NK-92 (cell line): ENCODE measurements around the gene ARHGEF11.

Experiments used
- DNase-seq: peaks from one replicate; lab custom pipeline; 2025; ENCODE audit not compliant: unreplicated experiment; lab: John Stamatoyannopoulos, UW

ARHGEF11 gene

DNA sequence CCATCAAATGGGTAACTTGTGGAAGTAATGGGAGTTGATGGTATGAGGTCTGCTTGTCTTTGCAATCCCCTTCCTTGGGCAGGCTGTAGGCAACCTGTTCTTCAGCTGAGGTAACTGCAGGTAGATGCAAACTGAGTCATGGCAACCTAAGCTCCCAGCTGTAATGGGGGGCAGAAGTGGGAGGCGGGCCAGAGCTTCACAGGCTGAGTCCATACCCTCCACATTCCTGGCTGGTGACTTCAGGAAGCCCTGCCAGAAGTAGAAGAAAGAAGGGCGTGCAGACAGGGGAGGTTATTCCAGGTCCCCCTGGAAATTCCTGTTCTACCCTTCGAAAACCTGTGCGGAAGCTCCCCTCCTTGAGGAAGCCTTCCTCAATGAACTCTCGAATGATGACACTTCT is 44.9 kb downstream of the ARHGEF11 start:
- no peak for DNase-seq

DNA sequence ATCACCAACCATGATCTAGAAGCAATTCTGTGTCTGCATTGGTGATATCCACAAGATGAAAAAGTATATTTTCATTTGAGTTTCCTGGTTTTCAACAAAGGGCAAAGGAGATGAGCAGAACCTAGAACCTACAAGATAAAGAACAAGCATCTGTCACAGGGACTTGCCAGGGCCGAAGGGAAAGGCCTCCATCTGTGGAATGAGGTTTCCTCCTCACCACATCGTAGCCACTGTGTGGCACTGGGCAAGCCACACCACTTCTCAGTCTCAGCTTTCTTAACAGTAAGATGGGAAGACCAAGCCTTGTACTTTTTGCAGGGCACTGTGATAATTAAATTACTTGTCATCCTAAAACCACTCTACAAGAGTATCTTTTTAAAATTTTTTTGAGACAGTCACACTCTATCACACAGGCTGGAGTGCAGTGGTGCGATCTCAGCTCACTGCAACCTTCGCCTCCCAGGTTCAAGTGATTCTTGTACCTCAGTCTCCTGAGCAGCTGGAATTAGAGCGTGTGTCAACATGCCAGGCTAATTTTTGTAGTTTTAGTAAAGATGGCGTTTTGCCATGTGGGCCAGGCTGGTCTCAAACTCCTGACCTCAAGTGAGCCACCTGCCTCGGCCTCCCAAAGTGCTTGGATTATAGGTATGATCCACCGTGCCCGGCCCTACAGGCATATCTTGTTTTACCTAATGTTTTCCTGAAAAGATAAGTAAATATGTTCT is 45.8 kb downstream of the ARHGEF11 start:
- no peak for DNase-seq

DNA sequence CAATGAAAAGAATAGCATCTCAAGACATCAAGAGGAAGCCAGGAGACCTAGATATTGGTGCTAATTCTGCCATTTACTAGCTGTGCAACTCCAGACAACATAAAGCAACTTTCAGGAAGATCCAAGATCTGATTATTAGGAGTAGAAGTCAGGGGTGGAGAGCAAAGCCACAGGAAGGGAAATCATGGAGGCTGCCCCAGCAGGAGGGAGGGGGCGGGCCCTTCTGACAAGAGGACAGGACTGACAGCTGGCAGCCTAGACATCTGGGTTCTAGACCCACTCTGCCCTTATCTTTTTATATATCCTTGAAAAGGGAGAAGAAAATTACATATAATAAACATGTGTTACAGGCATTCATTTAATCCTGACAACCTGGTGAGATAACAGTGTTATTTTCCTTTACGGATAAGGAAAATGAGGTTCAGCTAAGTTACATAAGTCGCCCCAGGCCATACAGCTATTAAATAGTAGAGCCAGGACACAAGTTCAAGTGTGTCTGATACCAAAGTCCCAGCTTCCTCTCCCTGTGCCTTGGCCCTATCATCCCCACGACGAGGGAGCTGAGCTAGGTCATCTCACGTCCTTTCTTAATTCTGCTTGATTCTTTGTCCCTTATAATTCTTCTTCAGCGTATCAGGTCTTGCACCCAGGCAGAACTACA is 46.6 kb downstream of the ARHGEF11 start:
- no peak for DNase-seq

DNA sequence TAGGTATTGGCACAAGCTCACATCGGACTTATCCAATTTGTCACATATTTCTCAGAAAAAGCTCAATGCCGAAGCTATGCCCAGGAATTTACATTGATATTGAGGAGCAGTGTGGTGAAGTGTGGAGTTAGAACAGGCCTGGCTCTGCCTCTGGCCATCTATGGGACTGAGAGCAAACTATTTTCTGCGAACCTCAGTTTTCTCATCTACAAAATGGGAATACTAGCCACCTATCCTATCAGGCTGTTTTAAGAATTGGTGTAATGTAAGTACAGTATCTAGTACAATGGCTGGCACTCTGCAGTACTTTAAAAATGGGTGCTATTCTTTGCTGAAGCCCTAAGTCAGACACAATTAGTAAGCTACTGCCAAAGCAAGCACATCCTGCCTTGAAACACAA is 47.2 kb downstream of the ARHGEF11 start:
- DNase-seq: no peak

DNA sequence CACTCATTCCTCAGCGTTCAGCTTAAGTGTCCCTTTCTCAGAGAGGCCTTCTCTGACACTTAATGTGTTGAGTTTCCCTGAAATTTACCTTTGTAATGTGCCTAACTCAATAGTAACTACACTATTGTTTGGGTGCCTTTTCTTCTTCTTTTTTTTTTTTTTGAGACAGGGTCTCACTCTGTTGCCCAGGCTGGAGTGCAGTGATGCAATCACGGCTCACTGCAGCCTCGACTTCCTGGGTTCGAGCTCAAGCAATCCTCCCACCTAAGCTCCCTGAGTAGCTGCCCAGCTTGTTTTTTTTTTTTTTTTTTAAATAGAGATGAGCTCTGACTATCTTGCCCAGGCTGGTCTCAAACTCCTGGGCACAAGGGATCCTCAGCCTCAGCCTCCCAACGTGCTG is 50.1 kb downstream of the ARHGEF11 start:
- no peak for DNase-seq

DNA sequence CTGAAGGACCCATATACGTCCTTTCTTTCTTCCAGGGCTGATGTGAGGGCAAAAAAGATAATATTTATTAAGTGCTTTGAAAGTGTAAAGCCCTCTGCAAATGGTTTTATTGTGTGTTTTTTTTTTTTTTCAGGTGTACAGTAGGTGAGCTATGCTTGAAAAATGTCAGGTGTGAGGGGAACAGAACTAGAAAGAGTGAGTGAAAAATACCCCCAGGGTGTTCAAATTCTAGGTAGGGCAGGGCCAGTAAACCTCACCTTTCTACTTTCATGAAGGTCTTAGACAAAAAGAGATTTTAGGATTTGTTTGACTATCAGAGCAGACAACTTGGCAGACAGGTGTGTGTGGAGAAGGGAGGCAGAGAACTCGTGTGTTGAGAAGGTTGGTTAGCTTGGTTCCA is 51.3 kb downstream of the ARHGEF11 start:
- no peak for DNase-seq

DNA sequence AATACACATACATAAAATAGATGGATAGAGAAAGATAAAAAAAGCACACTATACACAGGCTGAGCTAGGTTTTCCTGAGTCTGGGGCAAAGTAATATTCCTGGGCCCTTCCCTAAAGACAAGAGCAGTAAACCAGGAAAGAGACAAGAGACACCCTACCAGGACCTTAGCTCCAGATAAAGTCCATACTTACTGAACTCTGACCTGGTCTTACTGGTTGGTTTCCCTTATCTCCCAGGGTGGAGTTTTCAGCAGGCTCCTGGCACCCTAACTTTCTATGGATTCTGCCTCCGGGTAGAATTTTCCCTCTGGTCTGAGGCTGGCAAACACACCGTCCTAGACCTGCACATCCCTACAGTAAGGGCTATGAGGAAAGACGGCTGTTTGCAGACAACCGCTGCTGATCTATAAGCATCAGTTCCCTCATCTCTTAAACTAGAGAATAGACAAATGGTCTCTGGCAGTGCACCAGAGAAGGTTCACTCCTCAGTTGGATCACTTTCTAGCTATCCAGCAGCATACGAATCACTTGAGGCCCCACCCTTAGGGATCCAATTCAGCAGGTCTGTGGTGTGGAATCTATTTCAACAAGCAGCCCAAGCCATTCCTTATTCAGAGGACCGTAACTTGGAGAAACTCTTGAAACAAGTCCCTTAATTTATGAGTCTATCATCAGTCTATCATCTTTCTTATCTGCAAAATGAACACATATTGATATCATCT is 52.0 kb downstream of the ARHGEF11 start:
- DNase-seq: no peak

DNA sequence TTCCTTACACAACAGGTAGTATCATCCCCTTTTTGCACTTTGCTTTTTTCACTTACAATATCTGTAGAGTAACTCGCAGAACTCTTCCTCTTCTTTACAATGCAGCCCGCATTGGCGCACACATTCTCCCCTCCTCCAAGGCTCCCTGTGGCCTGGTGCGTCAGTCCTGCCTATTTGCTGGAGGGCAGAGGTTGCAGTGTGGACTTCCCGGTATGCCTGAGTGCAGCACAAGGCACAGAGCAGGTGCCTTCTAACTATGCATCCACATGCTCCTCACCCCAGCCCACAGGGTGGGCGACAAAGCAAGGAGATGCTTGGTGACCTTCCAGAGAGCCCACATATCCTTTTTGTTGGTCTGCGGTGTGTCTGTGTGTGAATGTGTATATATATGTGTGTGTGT is 53.3 kb downstream of the ARHGEF11 start:
- DNase-seq: no peak

DNA sequence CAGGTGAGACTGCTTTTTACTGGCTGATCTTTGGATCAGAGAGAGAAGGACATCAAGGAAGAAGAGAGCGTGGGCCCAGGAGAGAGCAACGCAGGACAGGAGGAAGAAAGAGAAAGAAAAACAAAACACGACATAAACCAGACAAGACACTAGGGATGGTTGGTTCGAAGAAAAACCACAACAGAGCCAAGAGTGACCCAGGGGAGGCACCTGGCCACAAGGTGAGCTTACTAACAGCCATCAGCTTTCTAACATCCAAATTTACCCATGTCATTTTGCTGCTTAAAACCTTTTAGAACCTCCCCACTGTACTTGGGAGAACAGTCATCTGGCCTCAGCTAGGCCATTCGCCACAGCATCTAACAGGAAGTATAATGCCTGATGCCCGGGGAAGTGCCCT is 57.8 kb downstream of the ARHGEF11 start:
- DNase-seq: no peak

DNA sequence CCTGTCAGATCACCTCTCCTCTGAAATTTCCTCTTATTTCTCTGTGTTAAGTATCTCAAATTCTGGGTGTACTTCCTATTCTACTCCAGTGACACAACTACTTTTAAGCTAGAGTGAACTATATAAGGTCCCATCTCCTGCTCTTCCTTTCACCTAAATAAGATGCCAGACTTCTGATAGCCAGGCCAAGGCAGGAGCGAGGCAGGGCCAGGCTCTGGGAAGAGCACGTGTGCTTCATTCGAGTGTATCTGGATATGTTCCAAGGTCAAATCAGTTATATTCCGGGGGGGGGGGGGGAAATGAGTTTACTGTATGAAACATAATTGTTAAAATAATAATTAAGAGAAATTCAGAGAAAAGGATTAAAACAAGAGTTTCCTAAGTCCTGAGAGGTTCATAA is 65.0 kb downstream of the ARHGEF11 start:
- no peak for DNase-seq

DNA sequence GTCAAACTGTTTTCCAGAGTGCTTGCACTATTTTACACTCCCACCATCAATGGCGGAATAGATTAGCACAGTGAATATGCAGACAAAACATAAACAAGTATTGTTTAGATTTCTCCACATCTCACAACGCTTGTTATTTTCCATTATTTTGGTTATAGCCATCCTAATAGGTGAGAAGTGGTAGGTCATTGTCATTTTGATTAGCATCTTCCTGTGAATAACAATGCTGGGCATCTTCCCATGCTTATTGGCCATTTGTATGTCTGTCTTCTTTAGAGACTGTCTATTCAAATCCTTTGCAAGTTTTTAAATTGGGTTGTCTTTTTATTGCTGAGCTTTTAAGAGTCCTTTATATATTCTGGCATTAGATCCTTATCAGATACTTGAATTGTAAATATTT is 70.5 kb downstream of the ARHGEF11 start:
- DNase-seq: no peak

DNA sequence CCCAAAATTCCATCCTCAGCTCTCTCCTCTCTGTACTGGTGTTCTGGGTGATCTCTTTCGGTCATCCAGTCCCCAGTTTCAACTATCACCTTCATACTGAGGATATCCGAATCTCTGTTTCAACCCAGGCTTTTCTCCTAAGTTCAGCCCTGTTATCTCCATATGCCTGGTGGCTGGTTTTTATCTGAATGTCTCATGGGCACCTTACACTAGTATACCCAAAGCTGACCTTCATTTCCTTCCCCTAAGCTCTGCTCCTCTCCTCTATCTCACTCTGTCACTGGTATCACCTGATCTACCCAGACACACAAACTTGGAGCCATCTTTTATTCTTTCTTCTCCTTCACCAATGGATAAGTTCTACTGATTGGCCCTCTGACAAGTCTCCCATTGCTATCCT is 72.1 kb downstream of the ARHGEF11 start:
- DNase-seq: no peak

DNA sequence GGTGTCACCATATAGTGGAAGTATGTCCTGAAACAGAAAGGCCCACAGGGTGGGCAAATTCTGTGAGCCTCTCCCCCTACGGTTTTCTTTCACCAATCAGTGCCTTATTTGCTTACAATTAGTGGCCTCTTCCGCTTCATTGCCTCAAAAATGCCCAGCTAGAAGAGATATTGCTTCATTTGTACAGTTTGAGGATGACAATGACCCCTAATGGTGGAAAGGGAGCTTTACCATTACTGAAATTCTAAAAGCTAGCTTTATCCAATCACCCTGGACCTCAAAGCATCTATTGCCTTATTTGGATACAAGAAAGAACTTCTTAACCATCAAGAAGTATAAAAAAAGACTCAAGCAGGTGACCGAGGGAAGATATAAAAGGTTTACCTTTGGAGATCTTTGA is 75.5 kb downstream of the ARHGEF11 start:
- DNase-seq: no peak

DNA sequence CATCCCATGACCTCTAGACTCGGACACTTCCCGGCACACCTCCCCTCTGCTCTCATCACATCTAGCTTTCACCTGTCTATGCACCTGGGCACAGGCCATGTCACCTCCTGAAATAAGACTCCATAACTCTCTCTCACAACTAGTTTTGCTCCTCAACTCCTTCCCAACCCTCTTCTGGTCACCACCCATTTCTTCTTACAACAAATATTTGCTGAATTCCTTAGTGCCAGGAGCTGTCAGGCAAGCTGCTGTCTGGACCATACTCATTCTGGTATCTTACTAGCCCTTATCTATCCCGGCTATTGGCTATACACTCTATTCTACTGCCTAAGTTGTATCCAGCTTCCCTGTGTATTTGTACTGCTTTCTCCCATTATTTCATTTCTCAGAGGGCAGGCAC is 76.0 kb downstream of the ARHGEF11 start:
- DNase-seq: no peak

DNA sequence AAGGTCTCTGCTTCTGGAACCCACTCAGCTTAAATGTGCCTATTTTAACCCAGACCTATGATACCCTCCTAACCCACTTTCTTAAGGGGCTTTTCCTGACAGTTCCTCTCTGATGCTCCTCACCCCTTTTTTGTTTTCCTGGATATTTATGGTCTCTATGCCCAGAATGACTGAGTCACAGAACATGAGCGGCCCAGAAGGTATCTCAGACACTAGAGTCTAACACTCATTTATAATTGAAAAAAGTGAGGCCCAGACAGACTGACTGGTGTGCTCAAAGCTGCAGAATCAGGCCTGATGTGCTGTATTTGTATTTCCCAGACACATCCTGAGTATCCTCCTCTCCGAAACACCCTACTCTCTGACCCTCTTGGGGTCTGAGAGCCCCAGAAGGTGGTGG is 81.1 kb downstream of the ARHGEF11 start:
- DNase-seq: no peak

DNA sequence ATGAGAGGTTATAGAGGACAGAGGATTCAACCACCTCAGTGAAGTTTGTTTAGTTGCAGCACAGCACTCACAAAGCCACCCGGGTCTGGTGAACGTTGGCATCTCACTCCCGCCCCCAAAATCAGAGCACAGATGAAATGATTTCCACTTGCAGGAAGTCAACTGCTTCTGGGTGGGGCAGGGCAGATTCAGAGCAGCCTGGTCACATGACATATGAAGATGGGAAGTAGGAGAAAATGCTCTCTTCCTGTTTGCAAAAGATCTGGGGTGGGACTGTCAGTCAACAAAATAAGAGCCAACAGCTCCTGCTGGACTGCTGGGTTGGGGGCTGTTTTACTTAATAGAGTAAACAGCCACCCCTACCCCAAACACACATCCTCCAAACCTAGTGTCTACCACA is 81.9 kb downstream of the ARHGEF11 start:
- DNase-seq: no peak

DNA sequence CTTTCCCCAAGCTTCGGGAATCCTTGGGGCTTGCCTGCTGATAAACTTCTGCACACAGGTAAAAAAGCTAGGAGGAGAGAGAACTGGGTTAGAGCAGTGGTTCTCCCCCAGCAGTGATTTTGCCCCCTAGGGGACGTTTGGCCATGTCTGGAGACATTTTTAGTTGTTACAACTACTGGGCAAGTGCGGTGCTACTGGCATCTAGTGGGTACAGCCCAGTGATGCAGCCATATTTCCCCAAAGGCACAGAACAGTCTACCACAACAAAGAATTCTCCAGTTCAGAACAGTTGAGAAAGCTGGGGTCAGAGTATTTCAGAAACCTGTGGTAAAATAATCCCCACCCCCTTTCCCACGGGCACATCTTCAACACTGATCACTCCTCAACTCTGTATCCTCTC is 83.8 kb downstream of the ARHGEF11 start:
- no peak for DNase-seq

DNA sequence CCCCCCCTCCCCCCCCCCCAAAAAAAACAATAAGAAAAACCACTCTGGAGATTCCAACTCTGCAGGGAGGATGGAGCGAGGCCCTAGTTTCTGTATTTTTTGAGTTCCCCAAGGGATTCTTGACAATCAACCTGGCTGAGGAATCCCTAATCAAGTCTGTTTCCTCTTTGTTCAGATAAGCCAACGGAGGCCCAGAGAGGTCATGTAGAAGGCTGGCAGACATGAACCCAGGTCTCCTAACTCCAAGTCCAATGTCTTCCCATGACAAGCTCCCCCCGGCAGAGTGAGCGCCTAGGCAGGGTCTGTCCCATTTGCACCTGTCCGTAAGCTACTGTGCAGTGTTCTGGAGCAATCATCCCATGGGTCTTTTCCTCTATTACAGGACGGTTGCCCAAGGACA is 85.6 kb downstream of the ARHGEF11 start:
- DNase-seq: no peak

DNA sequence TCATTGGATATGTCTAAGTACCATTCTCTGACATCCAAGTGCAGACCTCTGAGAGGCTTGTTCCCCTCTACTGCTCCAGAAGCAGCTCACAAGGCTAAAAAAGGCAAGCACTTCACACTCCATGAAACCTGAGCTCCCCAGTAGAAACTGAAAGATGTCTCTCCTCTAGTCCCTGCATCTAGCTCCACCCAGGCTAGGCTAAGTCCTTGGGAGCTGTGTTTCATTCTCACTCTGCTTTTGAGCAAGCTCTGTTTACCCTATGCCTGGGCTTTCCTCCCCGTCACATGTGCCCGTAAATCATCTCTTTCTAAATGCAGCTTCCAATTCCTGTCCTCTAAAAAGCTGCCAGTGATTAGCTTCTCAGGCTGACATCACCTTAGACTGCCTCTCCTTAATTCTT is 86.1 kb downstream of the ARHGEF11 start:
- DNase-seq: no peak

DNA sequence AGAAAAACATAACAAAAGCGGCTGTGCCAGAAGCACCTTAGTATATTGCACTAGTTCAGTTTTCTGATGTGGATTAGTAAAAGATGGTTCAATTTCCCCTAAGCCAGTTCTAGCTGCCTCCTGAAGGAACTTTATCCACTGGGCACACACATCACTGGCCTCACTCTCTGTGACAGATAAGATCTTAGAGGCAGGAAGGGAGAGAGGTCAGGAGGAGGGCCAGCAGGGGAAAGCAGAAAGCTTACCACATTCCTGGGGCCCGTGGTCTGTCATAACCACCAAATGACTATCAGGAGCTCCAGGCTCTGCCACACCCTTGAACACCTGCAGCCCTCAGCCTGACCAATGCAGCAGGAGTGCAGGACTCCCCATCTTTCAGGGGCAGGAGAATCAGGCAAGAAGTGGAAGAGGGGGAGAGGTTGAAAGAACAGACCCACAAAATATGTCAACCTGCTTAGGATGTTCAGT is 87.3 kb downstream of the ARHGEF11 start:
- no peak for DNase-seq

DNA sequence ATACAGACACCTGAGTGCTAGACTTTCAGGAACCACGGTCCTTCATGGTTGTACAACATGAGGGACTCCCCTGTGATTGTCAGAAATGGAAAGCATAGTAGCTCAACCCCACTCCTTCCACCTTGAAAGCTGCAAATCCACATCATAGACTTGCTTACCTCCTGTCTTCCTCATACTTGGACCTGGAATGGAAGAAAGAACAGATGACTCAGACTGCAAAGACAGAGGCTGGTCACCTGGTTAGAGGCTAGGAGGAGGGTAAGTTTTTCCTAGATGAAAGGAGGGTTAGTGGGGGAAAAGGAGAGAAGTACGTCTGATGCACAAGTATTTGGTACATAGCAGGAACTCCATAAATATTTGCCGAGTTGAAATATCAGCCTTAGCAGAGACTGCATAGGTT is 87.9 kb downstream of the ARHGEF11 start:
- DNase-seq: no peak

DNA sequence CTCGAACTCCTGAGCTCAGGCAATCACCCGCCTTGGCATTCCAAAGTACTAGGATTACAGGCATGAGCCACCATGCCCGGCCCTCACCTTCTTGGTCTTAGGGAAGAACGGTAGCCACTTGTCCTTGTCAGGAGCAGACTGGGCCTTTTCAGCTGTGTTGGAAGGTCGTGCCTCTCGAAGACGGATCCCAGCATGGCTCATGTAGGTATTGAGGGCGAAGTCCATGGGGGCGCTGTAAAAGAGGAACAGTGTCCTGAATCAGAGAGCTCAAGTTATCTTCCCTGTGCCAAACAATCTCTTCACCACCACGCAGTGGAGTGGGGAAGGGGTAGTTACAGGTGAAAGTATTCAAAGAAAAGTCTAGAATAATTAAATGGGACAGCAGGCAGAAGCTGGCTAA is 89.2 kb downstream of the ARHGEF11 start:
- DNase-seq: no peak
